Neuronal stem cell (in vitro differentiated cells): Measurements from ENCODE around the gene MPPED1.
A peak's percentile ranks its signal among the peaks of the same experiment; 100 is the strongest.

Experiments used
- DNase-seq: peaks from one replicate; pipeline ENCODE4 v3.0.0-alpha.2; 2013; ENCODE audit warnings: low spot score
- H2AFZ ChIP-seq: one replicate; pipeline ENCODE4 v1.6.1; 2013; ENCODE audit warnings: mild to moderate bottlenecking, low read length, inconsistent platforms
- H2AK5ac ChIP-seq: 2 replicates; pipeline ENCODE4 v1.6.1; 2013; ENCODE audit warnings: low read depth, mild to moderate bottlenecking, inconsistent platforms, low read length, moderate library complexity, mixed read lengths
- H2BK120ac ChIP-seq: 2 replicates; pipeline ENCODE4 v1.6.1; 2013; ENCODE audit warnings: low read depth, mild to moderate bottlenecking, inconsistent platforms, low read length, moderate library complexity, mixed read lengths
- H2BK12ac ChIP-seq: one replicate; pipeline ENCODE4 v1.6.1; 2013; ENCODE audit warnings: low read length, inconsistent platforms
- H2BK15ac ChIP-seq: 2 replicates; pipeline ENCODE4 v1.6.1; 2013; ENCODE audit warnings: mild to moderate bottlenecking, low read length, inconsistent platforms, mixed read lengths
- H2BK5ac ChIP-seq: one replicate; pipeline ENCODE4 v1.6.1; 2013; ENCODE audit warnings: inconsistent platforms, mild to moderate bottlenecking, low read length, moderate library complexity
- H3K14ac ChIP-seq: one replicate; pipeline ENCODE4 v1.6.1; 2013; ENCODE audit warnings: low read length, inconsistent platforms
- H3K18ac ChIP-seq: 2 replicates; pipeline ENCODE4 v1.6.1; 2013; ENCODE audit warnings: low read length, inconsistent platforms
- H3K23ac ChIP-seq: 2 replicates; pipeline ENCODE4 v1.6.1; 2013; ENCODE audit warnings: low read depth, mild to moderate bottlenecking, mixed read lengths, low read length, inconsistent platforms; ENCODE audit not compliant: poor library complexity
- H3K27ac ChIP-seq: replicated peaks from 3 replicates; pipeline ENCODE4 v1.5.1; 2013; ENCODE audit warnings: low read length, inconsistent platforms
- H3K27me3 ChIP-seq, 3 experiments: 2 replicates each; pipeline ENCODE4 v1.6.1; 2013; ENCODE audit warnings: low read length in 3 of 3, mild to moderate bottlenecking in 2 of 3, inconsistent platforms in 1 of 3, low read depth in 1 of 3, mixed read lengths in 1 of 3, moderate library complexity in 1 of 3; ENCODE audit not compliant: control insufficient read depth in 3 of 3, insufficient read depth in 3 of 3
- H3K36me3 ChIP-seq, 2 donors: replicated peaks in 1 of 2; 2 replicates each; pipeline ENCODE4 v1.6.1; 2013; ENCODE audit warnings: low read length in 2 of 2; ENCODE audit not compliant: control insufficient read depth in 2 of 2, insufficient read depth in 2 of 2
- H3K4ac ChIP-seq: 2 replicates; pipeline ENCODE4 v1.6.1; 2013; ENCODE audit warnings: inconsistent platforms, mild to moderate bottlenecking, low read length, moderate library complexity
- H3K4me1 ChIP-seq, 2 donors: 1 replicate in 1 of 2; 2 replicates in 1 of 2; pipeline ENCODE4 v1.6.1; 2013; ENCODE audit warnings: low read length in 2 of 2, low read depth in 1 of 2; ENCODE audit not compliant: control insufficient read depth in 2 of 2, insufficient read depth in 1 of 2
- H3K4me2 ChIP-seq: one replicate; pipeline ENCODE4 v1.6.1; 2013; ENCODE audit warnings: mild to moderate bottlenecking, low read length, inconsistent platforms; ENCODE audit not compliant: insufficient read depth, poor library complexity, severe bottlenecking
- H3K4me3 ChIP-seq, 2 donors: 2 replicates each; pipeline ENCODE4 v1.5.1; 2013; ENCODE audit warnings: low read length in 2 of 2, mild to moderate bottlenecking in 2 of 2, inconsistent platforms in 1 of 2, moderate library complexity in 1 of 2
- H3K79me1 ChIP-seq: one replicate; pipeline ENCODE4 v1.6.1; 2013; ENCODE audit warnings: low read depth, mild to moderate bottlenecking, inconsistent platforms, low read length, moderate library complexity
- H3K9ac ChIP-seq: one replicate; pipeline ENCODE4 v1.6.1; 2013; ENCODE audit warnings: mild to moderate bottlenecking, low read depth, low read length, inconsistent platforms; ENCODE audit not compliant: poor library complexity
- H3K9me3 ChIP-seq, 2 donors: replicated peaks in 1 of 2; 2 replicates each; pipeline versions ENCODE3 to v1.6.1; 2013; ENCODE audit warnings: low read length in 2 of 2, mild to moderate bottlenecking in 2 of 2, inconsistent platforms in 1 of 2, low read depth in 1 of 2, mixed read lengths in 1 of 2, moderate library complexity in 1 of 2; ENCODE audit not compliant: control insufficient read depth in 2 of 2, insufficient read depth in 1 of 2
- H4K8ac ChIP-seq: one replicate; pipeline ENCODE4 v1.6.1; 2013; ENCODE audit warnings: low read depth, mild to moderate bottlenecking, inconsistent platforms, low read length, moderate library complexity
- H4K91ac ChIP-seq: one replicate; pipeline ENCODE4 v1.6.1; 2013; ENCODE audit warnings: low read length, low read depth, mild to moderate bottlenecking, inconsistent platforms; ENCODE audit not compliant: poor library complexity
- WGBS, 2 donors: extraction: QIAGEN DNeasy Blood & Tissue Kit; methylation state at CpG; one replicate each; pipeline ENCODE4 v1.1.7; 2013; ENCODE audit warnings: missing lambda C conversion rate in 2 of 2, mixed read lengths in 1 of 2; ENCODE audit not compliant: insufficient read length in 2 of 2, insufficient replicate concordance in 1 of 2; ENCODE audit errors: extremely low coverage in 2 of 2; 5-methylcytosine and 5-hydroxymethylcytosine counted together

MPPED1 gene

DNA sequence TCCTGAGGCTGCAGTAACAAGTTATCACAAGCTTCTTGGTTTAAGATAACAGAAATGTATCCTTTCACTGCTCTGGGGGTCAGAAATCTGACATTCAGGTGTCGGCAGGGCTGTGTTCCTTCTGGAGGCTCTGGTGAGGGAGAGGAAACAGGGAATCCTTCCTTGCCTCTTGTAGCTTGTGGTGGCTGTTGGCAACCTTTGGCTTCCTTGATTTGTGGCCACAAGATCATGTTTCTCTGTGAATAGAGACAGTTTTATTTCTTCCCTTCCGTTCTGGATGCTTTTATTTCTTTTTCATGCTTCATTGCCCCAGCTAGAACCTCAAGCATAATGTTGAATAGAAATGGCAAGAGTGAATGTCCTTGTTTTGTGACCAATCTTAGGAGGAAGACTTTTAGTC, 44.0 kb downstream of the MPPED1 start:
- H3K27me3 ChIP-seq, result no peaks in the 10 kb centered on the region
- no peak overlapping the region for H3K14ac ChIP-seq
- no peak overlapping the region for H2BK120ac ChIP-seq
- H3K23ac ChIP-seq, result no peak overlapping the region
- no peak overlapping the region for H3K4me2 ChIP-seq
- no peak overlapping the region for H2AFZ ChIP-seq
- H3K79me1 ChIP-seq, result no peaks in the 10 kb centered on the region
- H2AK5ac ChIP-seq, result no peak overlapping the region
- H3K4me3 ChIP-seq, result no peak overlapping the region
- H4K91ac ChIP-seq, result no peak overlapping the region
- H3K9me3 ChIP-seq, result peaks cover 0 to 6% of the 10 kb centered on the region in 2 donors
- H4K8ac ChIP-seq, result no peak overlapping the region
- no peak for DNase-seq
- H2BK5ac ChIP-seq, result no peak overlapping the region
- no peak overlapping the region for H2BK12ac ChIP-seq
- no peak overlapping the region for H3K4ac ChIP-seq
- H3K4me1 ChIP-seq, result peaks cover 0 to 3% of the 10 kb centered on the region in 2 donors
- no peak overlapping the region for H2BK15ac ChIP-seq
- peaks cover 0 to 4% of the 10 kb centered on the region in 2 donors for H3K36me3 ChIP-seq
- H3K18ac ChIP-seq, result no peak overlapping the region
- H3K27ac ChIP-seq, result no peak overlapping the region
- no CpG with 5 or more reads among the region's 2 CpGs for WGBS, 2 donors
- no peak overlapping the region for H3K9ac ChIP-seq

- no peak overlapping the region for H3K4me3 ChIP-seq
- no peak overlapping the region for H2AFZ ChIP-seq
- H2BK12ac ChIP-seq, result no peak overlapping the region
- no peak overlapping the region for H3K4ac ChIP-seq
- H3K14ac ChIP-seq, result no peak overlapping the region
- H3K23ac ChIP-seq, result no peak overlapping the region
- H2BK120ac ChIP-seq, result no peak overlapping the region
- H3K9ac ChIP-seq, result no peak overlapping the region
- H4K8ac ChIP-seq, result no peak overlapping the region
- no peak overlapping the region for H2BK5ac ChIP-seq
- WGBS, 2 donors, result no CpG with 5 or more reads among the region's 3 CpGs
- H3K9me3 ChIP-seq, result peaks cover 0 to 6% of the 10 kb centered on the region in 2 donors
- no peak overlapping the region for H3K4me2 ChIP-seq
- no peaks in the 10 kb centered on the region for H3K79me1 ChIP-seq
- H3K4me1 ChIP-seq, result peaks cover 0 to 3% of the 10 kb centered on the region in 2 donors
- H3K18ac ChIP-seq, result no peak overlapping the region
- H2BK15ac ChIP-seq, result no peak overlapping the region
- peaks cover 0 to 6% of the 10 kb centered on the region in 2 donors for H3K36me3 ChIP-seq
- H2AK5ac ChIP-seq, result no peak overlapping the region
- H3K27me3 ChIP-seq, result no peaks in the 10 kb centered on the region
- H4K91ac ChIP-seq, result no peak overlapping the region
- no peak for DNase-seq
- no peak overlapping the region for H3K27ac ChIP-seq
Measured at GRCh38 chr22:43457002-43457401, 45.2 kb downstream of the MPPED1 start.

DNA sequence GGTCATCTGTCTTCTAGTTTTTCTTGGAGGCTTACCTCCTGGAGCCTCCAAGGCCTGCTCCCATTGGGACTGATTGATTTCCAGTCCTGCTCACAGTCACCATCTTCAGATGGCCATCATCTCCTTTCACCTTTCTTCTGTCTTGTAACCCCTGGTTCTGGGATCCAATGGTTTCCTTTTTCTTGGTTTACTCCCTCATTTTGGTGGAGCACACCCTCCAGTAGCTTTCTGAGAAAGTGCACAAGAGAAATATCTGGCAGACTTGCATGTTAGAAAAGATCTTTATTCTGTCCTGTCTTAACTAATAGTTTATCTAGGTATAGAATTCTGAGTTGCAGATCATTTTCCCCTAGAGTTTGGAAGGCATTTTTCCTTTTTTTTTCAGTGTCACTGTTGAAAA, 50.9 kb downstream of the MPPED1 start:
- no peaks in the 10 kb centered on the region for H3K4me1 ChIP-seq
- H3K9ac ChIP-seq, result no peak overlapping the region
- no peak overlapping the region for H3K27ac ChIP-seq
- no peak overlapping the region for H4K8ac ChIP-seq
- H4K91ac ChIP-seq, result no peak overlapping the region
- no peak overlapping the region for H2AK5ac ChIP-seq
- H3K36me3 ChIP-seq, result peaks cover 0 to 10% of the 10 kb centered on the region in 2 donors
- H3K4ac ChIP-seq, result no peak overlapping the region
- no peak overlapping the region for H3K4me2 ChIP-seq
- no peak overlapping the region for H2BK120ac ChIP-seq
- H2BK5ac ChIP-seq, result no peak overlapping the region
- H3K4me3 ChIP-seq, result no peak overlapping the region
- H2AFZ ChIP-seq, result no peak overlapping the region
- peaks cover 0 to 14% of the 10 kb centered on the region in 2 donors for H3K9me3 ChIP-seq
- DNase-seq, result no peak
- no peak overlapping the region for H3K23ac ChIP-seq
- H3K27me3 ChIP-seq, result peaks cover 0 to 6% (median 0%) of the 10 kb centered on the region in 3 experiments
- H3K79me1 ChIP-seq, result no peaks in the 10 kb centered on the region
- H2BK15ac ChIP-seq, result no peak overlapping the region
- no peak overlapping the region for H3K14ac ChIP-seq
- H2BK12ac ChIP-seq, result no peak overlapping the region
- no peak overlapping the region for H3K18ac ChIP-seq

DNA sequence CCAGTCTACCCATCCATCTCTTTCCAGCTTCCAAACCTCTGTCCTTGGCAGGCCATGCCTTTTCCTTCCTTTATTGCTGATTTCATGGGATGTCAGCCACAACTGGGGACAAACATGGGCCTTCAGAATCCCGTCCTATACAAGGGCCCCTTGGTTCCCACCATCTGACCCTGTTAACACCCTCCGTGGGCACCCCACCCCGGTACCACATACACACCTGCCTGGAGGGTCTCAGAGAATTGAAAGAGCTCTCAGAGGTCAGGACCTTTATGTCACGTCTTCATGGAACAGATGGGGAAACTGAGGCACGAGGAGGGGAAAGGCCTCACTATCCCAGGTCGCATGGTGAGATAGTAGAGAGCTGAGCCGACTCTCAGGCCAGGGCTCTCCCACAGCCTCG, 53.0 kb downstream of the MPPED1 start:
- Histone ChIP-seq H2AFZ (no peak overlapping the region), H2BK120ac (no peak overlapping the region), H4K91ac (no peak overlapping the region), H4K8ac (no peak overlapping the region), H3K9me3 (peaks cover 0 to 14% of the 10 kb centered on the region in 2 donors), H2BK5ac (no peak overlapping the region), H3K4me2 (no peak overlapping the region), H3K36me3 (peaks cover 0 to 12% of the 10 kb centered on the region in 2 donors), H3K23ac (peak overlapping the region; percentile 16), H3K18ac (no peak overlapping the region), H2AK5ac (no peak overlapping the region), H3K4me1 (no peaks in the 10 kb centered on the region), H3K4me3 (no peak overlapping the region), H3K4ac (no peak overlapping the region), H2BK15ac (no peak overlapping the region), H3K79me1 (no peaks in the 10 kb centered on the region), H3K27ac (no peak overlapping the region), H3K14ac (no peak overlapping the region), H2BK12ac (no peak overlapping the region), H3K9ac (no peak overlapping the region), H3K27me3 (peaks cover 0 to 6% (median 0%) of the 10 kb centered on the region in 3 experiments)
- DNase-seq, result no peak
- no CpG with 5 or more reads among the region's 8 CpGs for WGBS, 2 donors
